ENCODE data around the gene TBC1D2. TPM values are rescaled to one million over a fixed set of nuclear protein-coding genes. Genes with fewer than 3 reads are reported as not detected.

Gene TBC1D2
- polyA plus RNA-seq, 2 of the 4 experiments (the other 2 are of a cell fraction) = 3.3 to 7.3 TPM

- FAIRE-seq = no peak
These were observed 78.8 kb downstream of the TBC1D2 start for GRCh38 chr9:98176391-98177259.

GRCh38 chr9:98175762-98176161 is 79.7 kb downstream of the TBC1D2 start:
- CTCF ChIA-PET = interaction anchor here (0.8 kb wide), 1 partner anchor 88 kb away, joined by 3 read pairs; no protein-coding TSS in a partner anchor
- Histone ChIP-seq H3K4me2 (no peak overlapping the region), H3K9me3 (no peaks in the 10 kb centered on the region), H3K27ac (no peak overlapping the region), H3K4me1 (0 out of 3 replicates have a peak, but pooled peaks cover 3% of the 10 kb centered on the region), H3K4me3 (no peak overlapping the region)
- ATAC-seq = no peak
- DNase-seq (ENCODE audit: low read depth in 1 of 2, low spot score in 1 of 2) = no peak
- no peak for TF ChIP-seq HMGXB4 (CRISPR knock-in tag; IDR thresholded peaks at IDR 0.05; ENCODE audit: borderline replicate concordance)
- TF ChIP-seq NR3C1 (IDR thresholded peaks at IDR 0.05) = no peak
- TF ChIP-seq MAZ (IDR thresholded peaks at IDR 0.05; ENCODE audit: borderline replicate concordance, low read depth, low read length) = no peak
- no peak for TF ChIP-seq KDM5A (IDR thresholded peaks at IDR 0.05)
- TF ChIP-seq ATOH8 (CRISPR knock-in tag; IDR thresholded peaks at IDR 0.05; ENCODE audit: low read depth) = no peak
- no peak for TF ChIP-seq HOXA7 (CRISPR knock-in tag; IDR thresholded peaks at IDR 0.05)
- POLR2A ChIA-PET = no interaction called here
- 95% methylated on average over 3 of the region's 3 CpGs for WGBS (ENCODE audit: missing lambda C conversion rate)
- FAIRE-seq = no peak

More at GRCh38 chr9:98176391-98177259, 78.8 kb downstream of the TBC1D2 start:
- Histone ChIP-seq H3K27ac (no peak overlapping the region), H3K9me3 (no peaks in the 10 kb centered on the region), H3K4me3 (no peak overlapping the region), H3K4me1 (0 out of 3 replicates have a peak, but pooled peaks cover 3% of the 10 kb centered on the region), H3K4me2 (no peak overlapping the region)
- 59% methylated on average over 9 of the region's 9 CpGs for WGBS (ENCODE audit: missing lambda C conversion rate)
- DNase-seq (ENCODE audit: low read depth in 1 of 2, low spot score in 1 of 2) (no peak), ATAC-seq (no peak)
- TF ChIP-seq MAX (IDR thresholded peaks at IDR 0.05) (no peak), HOXB13 (CRISPR knock-in tag; IDR thresholded peaks at IDR 0.05; ENCODE audit: low read depth) (no peak), ZFP36 (IDR thresholded peaks at IDR 0.05; ENCODE audit: borderline replicate concordance, partially characterized antibody) (no peak), GATA3 (IDR thresholded peaks at IDR 0.05; ENCODE audit: borderline replicate concordance) (no peak), HEYL (CRISPR knock-in tag; IDR thresholded peaks at IDR 0.05) (no peak), NPAS2 (CRISPR knock-in tag; IDR thresholded peaks at IDR 0.05; ENCODE audit: borderline replicate concordance) (no peak), HDAC2 (IDR thresholded peaks at IDR 0.05) (no peak), KDM1A (IDR thresholded peaks at IDR 0.05; ENCODE audit: low read depth) (no peak), NR3C1 (IDR thresholded peaks at IDR 0.05) (no peak), ELK1 (IDR thresholded peaks at IDR 0.05; ENCODE audit: low read depth, low read length) (no peak), RNF2 (IDR thresholded peaks at IDR 0.05; ENCODE audit: borderline replicate concordance, low read depth) (no peak), KDM5A (IDR thresholded peaks at IDR 0.05) (no peak), HOXB5 (CRISPR knock-in tag; IDR thresholded peaks at IDR 0.05) (no peak), REST (IDR thresholded peaks at IDR 0.05) (no peak), JUNB (IDR thresholded peaks at IDR 0.05) (no peak), HES2 (IDR thresholded peaks at IDR 0.05) (no peak), E2F6 (IDR thresholded peaks at IDR 0.05; ENCODE audit: borderline replicate concordance, low read depth) (no peak)
- ChIA-PET POLR2A (no interaction called here), CTCF (interaction anchor here (0.6 to 0.8 kb wide), 2 partner anchors 80 to 87 kb away, joined by 3 read pairs; no protein-coding TSS in a partner anchor)

Measured in A549 (cell line).